DMS153 treated with DMSO at 0.1 percent for 48 hours (cell line): ENCODE data around the gene LPCAT4.

Experiments
- DNase-seq: peaks from one replicate; lab custom pipeline; 2025; ENCODE audit not compliant: unreplicated experiment; lab: John Stamatoyannopoulos, UW

Gene LPCAT4

GRCh38 chr15:34337557-34338306 is 29.3 kb downstream of the LPCAT4 start, which contains the start of gene SLC12A6:
Gene SLC12A6, minus strand, starts transcription at chr15:34337781. Its CDS starts 1,101 bp downstream, at chr15:34336680.
- DNase-seq, result peak; percentile 16

- DNase-seq, result no peak
These were observed 29.9 kb downstream of the LPCAT4 start for GRCh38 chr15:34336991-34337556.

- DNase-seq, result no peak
These were observed 30.6 kb downstream of the LPCAT4 start for GRCh38 chr15:34336231-34336990.

GRCh38 chr15:34335176-34336032 is 31.6 kb downstream of the LPCAT4 start:
- DNase-seq, result no peak

GRCh38 chr15:34334672-34335071 is 32.3 kb downstream of the LPCAT4 start:
- no peak for DNase-seq

- DNase-seq, result no peak
These were observed 34.4 kb downstream of the LPCAT4 start for GRCh38 chr15:34332553-34333120.

- no peak for DNase-seq
These were observed 35.2 kb downstream of the LPCAT4 start for GRCh38 chr15:34331809-34332208.

- DNase-seq, result no peak
These were observed 36.7 kb downstream of the LPCAT4 start for GRCh38 chr15:34330279-34330678.

GRCh38 chr15:34329006-34329405 is 38.0 kb downstream of the LPCAT4 start:
- no peak for DNase-seq

GRCh38 chr15:34327906-34328305 is 39.1 kb downstream of the LPCAT4 start:
- no peak for DNase-seq

- no peak for DNase-seq
These were observed 41.6 kb downstream of the LPCAT4 start for GRCh38 chr15:34325368-34325767.

- no peak for DNase-seq
These were observed 42.1 kb downstream of the LPCAT4 start for GRCh38 chr15:34324933-34325332.

GRCh38 chr15:34323217-34323616 is 43.8 kb downstream of the LPCAT4 start:
- no peak for DNase-seq

- DNase-seq, result no peak
These were observed 48.5 kb downstream of the LPCAT4 start for GRCh38 chr15:34318277-34319079.

- no peak for DNase-seq
These were observed 52.2 kb downstream of the LPCAT4 start for GRCh38 chr15:34314491-34315490.

- DNase-seq, result no peak
These were observed 55.4 kb downstream of the LPCAT4 start for GRCh38 chr15:34311563-34311962.
